BJ (cell line): Measurements from ENCODE around the gene RAPGEF6. TPM values are rescaled to one million over a fixed set of nuclear protein-coding genes. Genes with fewer than 3 reads are reported as not detected.
"Not testable (repeated sequence)": the region's sequence is repeated elsewhere in the genome, so short reads cannot be mapped to it uniquely, and the experiment has no call there.

Source experiments
- CTCF ChIA-PET: fragments of 350-600 bp; formaldehyde crosslinking; extraction: SDS; loops from one replicate; lab custom pipeline; 2021; ENCODE audit warnings: antibody characterized with exemption, inconsistent platforms; lab: Yijun Ruan, JAX
- POLR2A ChIA-PET: fragments of 300-600 bp; sonication (Branson Sonifier 250); formaldehyde crosslinking; extraction: SDS; loops from one replicate; lab custom pipeline; 2021; ENCODE audit warnings: antibody characterized with exemption; lab: Charles Lee
- DNase-seq: peaks from one replicate; pipeline ENCODE4 v3.0.0-alpha.2; 2011; ENCODE audit warnings: low read depth
- H3K27me3 ChIP-seq: 2 replicates; pipeline ENCODE4 v1.6.0; 2011; ENCODE audit warnings: low read length; ENCODE audit not compliant: control insufficient read depth, insufficient read depth
- H3K36me3 ChIP-seq: 2 replicates; pipeline ENCODE4 v1.5.1; 2011; ENCODE audit warnings: low read length; ENCODE audit not compliant: control insufficient read depth, insufficient read depth
- H3K4me3 ChIP-seq: 2 replicates; pipeline ENCODE4 v1.5.1; 2011; ENCODE audit warnings: low read depth, mild to moderate bottlenecking, control low read depth, low read length
- CTCF ChIP-seq: IDR thresholded peaks from 2 replicates; pipeline ENCODE4 v1.5.1; 2011; ENCODE audit warnings: low read depth, mild to moderate bottlenecking, control low read depth, inconsistent platforms, low read length, moderate library complexity; ENCODE audit not compliant: insufficient read depth
- polyA plus RNA-seq: library from polyadenylated mRNA; depleted of rRNA; stranded (reverse); fragments of >200 nt; gene quantifications from 2 replicates; pipeline ENCODE4 v1.2.3, GENCODE V29; 2011

The RAPGEF6 gene
- polyA plus RNA-seq, 1 experiment: 6.2 TPM

GRCh38 chr5:131406975-131407638 lies 227.9 kb downstream of the RAPGEF6 start:
- POLR2A ChIA-PET: no interaction called here
- no peak for DNase-seq
- Histone ChIP-seq H3K27me3 (no peaks in the 10 kb centered on the region), H3K36me3 (peaks cover 3% of the 10 kb centered on the region), H3K4me3 (no peak overlapping the region)
- no peak for TF ChIP-seq CTCF
- CTCF ChIA-PET: interaction anchor here (1.7 kb wide), 1 partner anchor 25 kb away, joined by 4 read pairs; no protein-coding TSS in a partner anchor

GRCh38 chr5:131406076-131406475 lies 229.0 kb downstream of the RAPGEF6 start:
- CTCF ChIA-PET: interaction anchor here (0.6 to 0.8 kb wide), 2 partner anchors 18 to 231 kb away, joined by 3 to 4 read pairs; no protein-coding TSS in a partner anchor
- H3K27me3 ChIP-seq: no peaks in the 10 kb centered on the region
- no peak for DNase-seq
- H3K4me3 ChIP-seq: no peak overlapping the region
- POLR2A ChIA-PET: no interaction called here
- peaks cover 3% of the 10 kb centered on the region for H3K36me3 ChIP-seq
- no peak for TF ChIP-seq CTCF

- no peaks in the 10 kb centered on the region for H3K27me3 ChIP-seq
- DNase-seq: no peak
- H3K4me3 ChIP-seq: no peak overlapping the region
- peaks cover 5% of the 10 kb centered on the region for H3K36me3 ChIP-seq
- TF ChIP-seq CTCF: no peak
- ChIA-PET CTCF (interaction anchor here (0.6 to 0.8 kb wide), 2 partner anchors 18 to 230 kb away, joined by 3 to 4 read pairs; no protein-coding TSS in a partner anchor), POLR2A (no interaction called here)
Observed at GRCh38 chr5:131405674-131406073, 229.4 kb downstream of the RAPGEF6 start.

- Histone ChIP-seq H3K36me3 (peaks cover 2% of the 10 kb centered on the region; the same call in 1 of the 2 replicates), H3K27me3 (no peaks in the 10 kb centered on the region), H3K4me3 (no peak overlapping the region)
- CTCF ChIA-PET: interaction anchor here (1.3 kb wide), 1 partner anchor 17 kb away, joined by 3 read pairs; no protein-coding TSS in a partner anchor
- POLR2A ChIA-PET: no interaction called here
- no peak for TF ChIP-seq CTCF
- no peak for DNase-seq
Observed at GRCh38 chr5:131400585-131400984, 234.4 kb downstream of the RAPGEF6 start.

GRCh38 chr5:131399007-131399406 lies 236.0 kb downstream of the RAPGEF6 start:
- DNase-seq, POLR2A ChIA-PET, H3K4me3 ChIP-seq, CTCF ChIA-PET, H3K36me3 ChIP-seq, H3K27me3 ChIP-seq: not testable (repeated sequence)
